Fibroblast of skin of left biceps (primary cell): Measurements from ENCODE around the gene TMEM150B.
"Not testable (repeated sequence)": the region's sequence is repeated elsewhere in the genome, so short reads cannot be mapped to it uniquely, and the experiment has no call there.

ENCODE experiments used
- DNase-seq, 2 experiments: peaks; one replicate each; pipeline ENCODE4 v3.0.0-alpha.2; 2013; ENCODE audit warnings: low read depth in 2 of 2

TMEM150B gene

DNA sequence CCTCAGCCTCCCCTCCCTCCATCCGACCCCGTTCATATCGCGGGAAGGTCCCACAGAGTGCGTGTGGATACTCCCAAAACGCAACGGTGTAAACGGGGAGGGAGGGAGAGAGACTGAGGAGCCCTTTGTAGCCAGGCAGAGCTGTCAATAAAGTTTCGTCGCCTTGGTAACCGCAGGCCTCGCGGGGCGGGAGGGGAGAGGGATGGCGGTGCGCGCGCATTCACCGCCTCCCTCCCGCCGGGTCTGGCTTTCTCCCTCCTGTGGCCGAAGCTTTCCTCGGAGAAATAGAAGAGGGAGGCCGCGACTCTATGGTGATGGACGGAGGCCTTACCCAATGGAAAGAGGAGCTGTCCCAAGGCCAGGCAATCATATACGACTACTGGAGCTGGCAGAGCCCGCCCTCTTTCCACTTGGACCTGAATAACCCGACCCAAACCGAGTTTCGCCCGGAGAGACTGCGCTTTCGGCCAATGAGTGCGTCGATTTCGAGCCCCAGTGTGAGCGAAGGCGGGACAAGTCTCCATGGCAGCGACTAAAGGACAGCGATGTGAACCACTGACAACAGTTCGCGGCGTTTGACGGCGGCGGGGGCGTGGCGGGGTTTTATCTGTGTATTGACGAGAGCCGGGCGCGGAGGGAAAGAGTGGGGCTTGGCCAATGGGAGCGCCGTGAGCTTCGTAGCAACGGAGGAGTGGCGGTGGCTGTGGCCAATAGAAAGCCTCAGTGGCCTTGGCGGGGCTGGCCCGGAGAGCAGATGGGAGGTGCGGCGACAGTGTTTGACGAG is 14.2 kb upstream of the TMEM150B start, which contains the start of gene KMT5C:
KMT5C (plus strand) TSS at position 772 of the 784 bp plus-strand sequence. CDS start 2,061 bp downstream, outside the sequence.
- peak; percentile 100 for DNase-seq

DNA sequence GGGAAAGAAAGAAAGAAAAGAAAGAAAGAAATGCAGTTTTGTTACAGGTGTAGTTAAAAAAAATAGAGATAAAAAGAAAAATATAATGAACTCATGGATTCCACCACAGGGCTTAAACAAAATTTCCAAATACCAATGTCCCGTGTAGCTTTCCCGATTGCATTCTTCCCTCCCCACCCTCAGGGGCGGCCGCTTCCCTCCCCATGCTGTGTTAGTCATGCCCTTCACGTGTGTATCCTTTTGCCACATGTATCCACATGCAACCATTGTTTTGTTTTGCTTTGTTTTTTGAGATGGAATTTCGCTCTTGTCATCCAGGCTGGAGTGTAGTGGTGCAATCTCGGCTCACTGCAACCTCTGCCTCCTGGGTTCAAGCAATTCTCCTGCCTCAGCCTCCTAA is 11.0 kb upstream of the TMEM150B start:
- no peak for DNase-seq

DNA sequence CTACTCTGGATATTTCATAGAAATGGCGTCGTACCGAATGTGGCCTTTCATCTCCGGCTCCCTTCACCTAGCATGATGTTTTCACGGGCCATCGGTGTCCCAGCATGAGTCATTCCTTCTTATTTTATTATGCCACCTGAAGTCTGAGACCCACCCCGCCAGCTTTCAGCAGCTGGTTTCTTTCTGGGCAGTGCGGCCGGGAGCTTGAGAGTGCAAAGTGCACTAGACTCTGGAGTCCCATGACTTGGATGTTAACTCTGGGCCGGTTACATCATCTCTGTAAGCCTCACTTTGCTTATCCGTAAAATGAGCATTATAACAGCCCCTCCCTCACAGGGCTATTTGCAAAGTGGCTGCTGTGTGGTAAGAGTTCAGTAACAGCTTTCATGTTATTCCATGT is 8.7 kb upstream of the TMEM150B start:
- DNase-seq = no peak

DNA sequence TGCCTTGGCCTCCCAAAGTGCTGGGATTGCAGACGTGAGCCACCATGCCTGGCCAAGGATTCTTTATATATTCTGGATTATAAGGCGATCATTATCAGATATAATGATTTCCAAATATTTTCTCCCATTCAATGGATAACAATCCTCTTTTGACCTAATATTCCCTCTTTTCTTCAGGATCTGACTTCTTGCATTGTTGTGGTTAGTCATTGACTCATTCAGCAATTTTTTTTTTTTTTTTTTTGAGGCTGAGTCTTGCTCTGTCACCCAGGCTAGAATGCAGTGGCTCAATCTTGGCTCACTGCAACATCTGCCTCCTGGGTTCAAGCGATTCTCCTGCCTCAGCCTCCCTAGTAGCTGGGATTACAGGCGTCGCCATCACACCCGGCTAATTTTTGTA is 4.7 kb upstream of the TMEM150B start:
- not testable (repeated sequence) for DNase-seq

DNA sequence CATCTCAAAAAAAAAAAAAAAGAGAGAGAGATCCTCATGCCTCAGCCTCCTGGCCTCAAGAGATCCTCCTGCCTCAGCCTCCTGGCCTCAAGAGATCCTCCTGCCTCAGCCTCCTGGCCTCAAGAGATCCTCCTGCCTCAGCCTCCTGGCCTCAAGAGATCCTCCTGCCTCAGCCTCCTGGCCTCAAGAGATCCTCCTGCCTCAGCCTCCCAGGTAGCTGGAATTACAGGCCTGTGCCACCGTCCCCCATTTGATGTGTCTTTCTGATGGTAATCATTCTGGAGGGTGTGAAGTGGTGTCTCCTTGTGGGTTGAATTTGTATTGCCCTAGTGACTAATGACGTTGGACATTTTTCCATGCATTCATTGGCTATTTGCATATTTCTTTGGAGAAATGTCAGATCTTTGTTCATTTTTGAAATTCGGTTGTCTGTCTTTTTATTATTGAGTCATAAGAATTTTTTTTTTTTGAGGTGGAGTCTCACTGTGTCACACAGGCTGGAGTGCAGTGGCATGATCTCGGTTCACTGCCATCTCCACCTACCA is 3.7 kb upstream of the TMEM150B start:
- not testable (repeated sequence) for DNase-seq

DNA sequence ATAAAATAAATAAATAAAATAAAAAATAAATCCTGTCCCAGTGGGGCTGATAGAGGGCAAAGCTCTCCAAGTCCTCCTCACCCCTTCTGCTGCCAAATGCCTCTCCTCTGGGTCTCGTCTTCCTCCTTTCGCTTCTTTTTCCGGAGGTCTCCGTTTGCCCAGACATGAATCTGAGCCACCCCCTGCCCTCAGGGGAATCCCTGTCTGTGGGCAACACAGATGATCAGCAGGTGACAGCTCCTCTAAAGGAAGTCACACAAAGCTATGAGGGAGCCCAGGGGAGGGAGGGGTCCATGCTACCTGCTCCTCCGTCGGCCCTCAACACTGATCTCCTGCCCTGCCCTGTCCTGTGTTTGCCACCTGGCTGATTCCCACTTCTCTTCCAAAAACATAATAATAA is 479 bp downstream of the TMEM150B start:
- no peak for DNase-seq

DNA sequence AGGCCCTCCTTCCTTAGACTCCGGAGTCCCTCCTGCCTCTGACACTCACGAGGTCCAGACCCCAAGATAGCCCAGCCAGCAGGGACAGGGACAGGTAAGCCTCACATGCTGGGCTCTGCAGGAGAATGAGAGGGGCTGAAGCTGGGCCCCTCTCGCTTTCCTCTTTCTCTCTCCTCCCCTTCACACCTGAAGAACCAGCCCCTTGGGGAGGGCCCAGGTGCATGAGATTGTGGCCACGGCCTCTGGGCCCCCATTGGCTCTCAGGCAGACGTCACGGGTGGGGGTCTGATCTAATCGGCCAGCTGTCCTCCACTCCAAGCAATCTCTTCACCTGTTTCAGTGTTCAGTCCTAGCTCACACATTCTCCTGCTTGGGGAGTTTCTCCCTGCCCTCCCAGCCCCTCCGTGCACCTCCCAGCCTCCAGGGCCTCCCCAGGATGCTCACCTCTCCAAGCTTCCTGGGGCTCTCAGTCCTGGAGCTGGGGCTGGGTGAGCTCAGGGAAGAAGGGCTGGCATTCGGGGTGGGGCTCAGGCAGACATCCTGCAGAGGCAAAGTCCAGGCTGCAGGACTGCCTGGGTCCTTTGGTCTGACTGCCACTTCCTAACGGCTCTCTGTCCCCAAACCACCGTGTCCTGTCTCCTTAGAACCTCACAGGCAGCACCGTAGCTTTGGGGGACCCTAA is 2.8 kb downstream of the TMEM150B start:
- DNase-seq = no peak

DNA sequence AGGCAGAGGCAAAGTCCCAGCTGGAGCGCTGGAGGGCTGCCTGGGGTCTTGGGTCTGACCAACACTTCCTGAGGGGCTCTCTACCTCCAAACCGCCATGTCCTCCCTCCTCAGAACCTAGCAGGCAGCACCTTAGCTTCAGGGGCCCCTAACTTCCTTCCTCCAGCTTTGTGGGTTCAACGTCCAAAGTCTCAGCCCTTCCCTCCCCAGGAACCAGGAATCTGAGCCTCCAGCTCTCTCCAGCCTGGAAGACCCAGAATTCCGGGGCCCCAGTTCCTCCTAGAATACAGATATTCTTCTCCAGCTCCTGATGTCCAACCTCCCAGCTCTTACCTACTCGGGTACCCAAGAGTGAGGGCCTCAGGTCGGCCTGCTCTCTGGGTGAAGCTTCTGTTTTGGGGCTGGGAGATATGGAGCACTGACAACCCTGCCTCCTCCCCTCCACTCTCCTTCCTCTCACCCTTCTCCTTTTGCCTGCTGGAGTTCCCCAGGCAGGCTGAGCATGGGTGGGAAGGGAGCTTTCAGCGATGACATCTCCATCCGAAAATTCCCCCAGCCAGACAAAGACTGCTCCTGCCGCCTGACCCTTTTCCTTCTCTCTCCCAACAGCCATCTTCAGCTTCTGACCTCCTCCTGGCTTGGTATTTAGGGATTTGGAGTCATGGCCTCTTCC is 3.5 kb downstream of the TMEM150B start:
- DNase-seq = no peak

DNA sequence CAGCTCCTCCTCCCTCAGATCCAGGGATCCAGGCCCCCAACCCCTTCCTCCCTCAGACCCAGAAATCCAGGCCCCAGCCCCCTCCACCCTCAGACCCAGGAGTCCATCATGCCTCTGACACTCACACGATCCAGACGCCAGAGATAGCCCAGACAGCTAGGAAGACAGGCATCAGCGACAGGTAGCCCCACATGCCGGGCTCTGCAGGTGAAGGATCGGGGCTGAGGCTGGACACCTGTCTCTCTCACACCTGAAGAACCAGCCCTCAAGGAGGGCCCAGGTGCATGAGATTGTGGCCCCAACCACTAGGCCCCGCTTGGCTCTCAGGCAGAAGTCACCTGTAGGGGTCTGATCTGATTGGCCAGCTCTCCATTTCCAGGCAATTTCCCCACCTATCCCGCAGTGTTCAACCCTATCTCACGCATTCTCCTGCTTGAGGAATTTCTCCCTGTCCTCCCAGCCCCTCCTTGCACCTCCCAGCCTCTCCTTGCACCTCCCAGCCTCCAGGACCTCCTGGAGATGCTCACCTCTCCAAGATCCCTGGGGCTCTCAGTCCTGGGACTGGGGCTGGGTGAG is 4.2 kb downstream of the TMEM150B start:
- DNase-seq = no peak

DNA sequence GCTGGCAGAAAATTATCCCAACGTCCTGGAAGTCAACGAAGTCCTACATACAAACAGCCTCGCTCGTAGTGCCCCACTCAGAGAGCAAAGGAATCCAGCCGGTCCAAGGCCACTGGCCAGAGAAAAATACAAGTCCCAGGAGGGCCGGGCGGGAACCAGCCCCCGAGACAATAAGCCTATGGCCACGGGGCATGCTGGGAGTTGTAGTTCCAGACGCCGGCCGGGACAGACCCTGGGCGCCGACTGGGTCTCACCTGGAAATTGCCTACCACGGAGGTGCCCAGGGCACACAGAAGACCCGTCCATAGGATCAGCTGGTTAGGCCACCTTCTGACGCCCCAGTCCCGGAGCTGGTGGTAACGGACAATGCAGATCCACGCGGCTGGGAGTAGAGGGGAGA is 5.4 kb downstream of the TMEM150B start:
- no peak for DNase-seq

DNA sequence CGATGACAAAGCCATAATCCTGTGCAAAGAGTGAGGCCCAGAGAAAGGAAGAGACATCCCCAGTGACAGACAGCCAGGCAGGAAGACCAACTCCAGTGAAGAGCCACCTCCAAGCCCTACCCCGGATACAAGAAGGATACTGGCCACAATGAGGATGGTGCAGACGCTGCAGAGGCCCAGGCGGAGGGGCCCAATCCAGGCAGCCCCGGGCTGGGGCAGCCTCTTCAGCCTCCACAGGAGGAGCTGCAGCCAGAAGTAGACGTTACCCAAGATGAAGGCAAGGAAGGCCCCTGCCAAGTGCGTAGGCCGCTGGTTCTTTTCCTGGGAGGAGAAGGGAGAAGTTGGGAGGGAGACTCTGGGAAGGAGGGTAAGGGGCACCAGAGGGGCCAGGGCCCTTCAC is 8.5 kb downstream of the TMEM150B start:
- no peak for DNase-seq

DNA sequence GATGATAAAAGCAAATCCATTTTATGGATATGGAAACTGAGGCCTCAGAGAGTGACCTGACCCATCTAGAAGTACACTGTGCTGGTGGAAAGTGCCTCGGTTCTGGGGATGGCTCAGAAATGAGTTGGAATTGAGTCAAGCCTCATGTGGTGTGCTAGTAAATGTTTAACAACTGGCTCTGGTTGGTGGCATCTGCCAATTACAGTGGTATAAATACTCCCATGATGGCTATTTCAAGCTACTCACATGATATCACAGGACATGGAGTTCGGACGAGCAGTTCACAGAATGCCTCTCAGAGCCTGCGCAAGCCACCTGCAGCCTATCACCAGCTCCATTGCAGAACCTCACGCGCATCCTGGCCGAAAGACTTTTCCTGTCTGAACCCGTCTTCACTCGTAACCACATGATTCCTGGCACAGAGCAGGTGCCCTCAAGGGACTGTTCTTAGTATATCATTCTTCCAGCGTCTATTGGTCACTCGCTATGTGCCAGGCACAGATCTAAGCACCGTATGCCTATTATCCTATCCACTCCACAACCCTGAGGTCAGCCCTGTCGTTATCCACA is 9.1 kb downstream of the TMEM150B start:
- DNase-seq = no peak

DNA sequence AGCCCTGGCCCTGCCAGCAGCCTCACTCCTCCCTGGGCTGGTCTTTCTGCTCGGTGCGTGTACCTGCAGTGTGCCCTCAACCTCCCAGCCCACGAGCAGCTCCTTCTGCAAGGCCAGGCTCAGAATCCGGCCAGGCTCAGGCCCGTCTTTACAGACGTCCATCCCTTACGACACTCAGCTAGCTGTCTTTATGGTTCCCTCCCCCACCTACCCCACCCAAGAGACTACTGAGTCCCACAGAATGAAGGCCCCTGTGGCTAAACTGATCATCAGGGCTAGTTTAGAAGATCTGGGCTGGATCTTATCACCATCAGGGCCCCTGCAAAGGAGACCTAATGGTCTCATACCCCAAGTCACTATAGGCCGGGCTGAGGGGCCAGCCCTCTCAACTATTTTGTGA is 10.7 kb downstream of the TMEM150B start:
- DNase-seq = no peak

DNA sequence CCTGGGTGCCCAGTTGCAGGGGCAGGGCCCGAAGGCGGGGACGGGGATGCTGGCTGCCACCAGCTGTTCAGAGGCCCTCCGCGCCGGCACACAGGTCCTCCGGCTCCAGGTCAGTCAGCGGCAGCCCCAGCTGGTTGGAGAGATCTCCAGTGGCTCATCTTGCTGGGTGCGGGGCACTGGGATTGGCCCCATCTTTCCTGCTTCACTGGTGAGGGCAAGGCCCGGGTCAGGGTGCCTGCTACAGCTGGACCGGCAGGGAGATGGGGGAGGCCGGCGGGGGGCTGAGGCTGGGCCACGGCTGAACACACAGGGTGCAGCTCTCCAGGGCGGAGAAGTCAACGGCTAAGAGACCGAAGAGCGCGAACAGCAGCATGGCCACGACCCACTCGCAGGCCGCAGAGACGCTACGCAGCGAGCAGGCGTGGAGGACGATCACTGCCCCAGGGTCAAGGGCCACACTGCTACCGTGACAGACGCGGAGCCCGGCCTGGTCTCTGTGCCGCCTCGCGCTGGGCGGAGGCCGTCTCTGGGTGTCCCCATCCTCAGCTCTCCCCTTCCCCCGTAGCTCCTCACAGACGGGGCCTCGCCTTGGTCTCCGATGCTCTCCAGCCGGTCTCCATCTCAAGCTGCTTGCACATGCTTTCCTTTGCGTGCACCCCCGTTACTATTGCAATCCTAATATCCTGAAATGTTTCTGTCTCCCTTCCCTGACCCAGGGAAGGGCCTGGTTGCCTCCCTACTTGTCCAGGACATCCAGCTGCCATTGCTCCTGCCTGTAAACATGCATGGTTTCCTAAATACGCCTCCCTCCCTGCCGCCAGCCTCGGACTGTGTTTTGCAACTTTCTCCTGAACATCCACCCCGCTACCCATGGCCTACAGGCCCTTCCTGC is 12.3 kb downstream of the TMEM150B start:
- no peak for DNase-seq

DNA sequence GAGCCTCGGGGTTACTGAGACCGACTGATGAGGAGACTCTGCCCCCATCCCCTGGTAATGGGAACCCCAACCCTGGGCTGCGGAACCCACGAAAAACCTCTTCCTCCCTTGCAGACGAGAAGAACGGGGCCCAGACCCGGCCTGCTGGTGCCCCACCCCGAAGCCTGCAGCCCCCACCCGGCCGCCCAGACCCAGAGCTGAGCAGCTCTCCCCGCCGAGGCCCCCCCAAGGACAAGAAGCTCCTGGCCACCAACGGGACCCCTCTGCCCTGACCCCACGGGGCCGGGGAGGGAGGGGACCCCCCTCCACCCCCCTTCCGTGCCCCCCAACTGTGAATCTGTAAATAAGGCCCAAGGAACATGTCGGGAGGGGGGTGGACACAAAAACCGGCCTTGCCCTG is 13.3 kb downstream of the TMEM150B start:
- DNase-seq = no peak

DNA sequence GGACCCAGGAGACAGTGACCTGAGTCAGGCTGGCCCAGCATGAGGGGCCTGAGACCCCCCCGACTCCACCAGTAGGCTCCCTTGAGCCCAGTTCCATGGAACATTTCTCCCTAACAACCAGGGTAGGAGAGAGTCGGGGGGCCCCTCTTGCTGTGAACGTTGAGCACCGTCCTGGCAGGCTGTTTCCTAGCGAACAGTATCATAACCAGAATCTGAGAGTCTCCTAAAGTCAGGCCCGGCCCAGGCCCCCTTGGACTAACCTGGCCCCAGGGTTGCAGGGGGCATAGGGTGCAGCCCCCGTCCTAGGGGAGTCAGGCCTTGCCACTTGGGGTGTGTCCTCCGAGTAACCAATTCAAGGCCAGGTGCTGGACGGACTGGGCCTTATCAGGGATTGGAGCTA is 13.7 kb downstream of the TMEM150B start:
- no peak for DNase-seq

DNA sequence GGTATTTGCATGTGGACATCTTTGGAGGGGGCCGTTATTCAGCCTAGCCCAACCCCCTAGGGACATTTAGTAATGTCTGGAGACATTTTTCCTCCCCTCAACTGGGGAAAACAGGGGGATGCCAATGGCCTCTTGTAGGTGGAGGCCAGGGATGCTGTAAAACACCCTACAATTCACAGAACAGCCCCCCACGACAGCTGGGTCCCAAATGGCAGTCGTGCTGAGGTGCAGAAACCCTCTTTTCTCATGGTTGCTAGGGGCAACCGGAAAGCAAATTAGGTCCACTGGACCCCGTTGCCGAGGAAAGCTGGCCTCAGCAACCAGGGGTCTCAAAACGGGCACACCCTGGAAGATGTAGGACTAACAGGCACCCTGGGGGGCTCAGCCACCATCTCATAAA is 14.6 kb downstream of the TMEM150B start:
- no peak for DNase-seq

DNA sequence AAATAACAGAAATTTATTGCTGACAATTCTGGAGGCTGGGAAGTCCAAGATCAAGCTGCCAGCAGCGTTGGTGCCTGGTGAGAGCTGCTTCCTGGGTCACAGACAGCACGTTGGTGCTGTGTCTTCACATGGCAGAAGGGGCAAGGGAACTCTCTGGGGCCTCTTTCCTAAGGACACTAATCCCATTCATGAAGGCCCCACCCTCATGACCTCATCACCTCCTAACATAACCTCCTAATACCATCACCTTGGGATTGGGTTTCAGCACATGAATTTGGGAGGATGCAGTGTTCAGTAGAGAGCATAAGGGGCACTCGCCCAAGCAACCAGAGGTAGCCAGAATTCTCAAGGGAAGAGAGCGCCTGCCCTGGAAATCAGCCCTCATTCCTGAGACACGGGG is 15.7 kb downstream of the TMEM150B start:
- no peak for DNase-seq

DNA sequence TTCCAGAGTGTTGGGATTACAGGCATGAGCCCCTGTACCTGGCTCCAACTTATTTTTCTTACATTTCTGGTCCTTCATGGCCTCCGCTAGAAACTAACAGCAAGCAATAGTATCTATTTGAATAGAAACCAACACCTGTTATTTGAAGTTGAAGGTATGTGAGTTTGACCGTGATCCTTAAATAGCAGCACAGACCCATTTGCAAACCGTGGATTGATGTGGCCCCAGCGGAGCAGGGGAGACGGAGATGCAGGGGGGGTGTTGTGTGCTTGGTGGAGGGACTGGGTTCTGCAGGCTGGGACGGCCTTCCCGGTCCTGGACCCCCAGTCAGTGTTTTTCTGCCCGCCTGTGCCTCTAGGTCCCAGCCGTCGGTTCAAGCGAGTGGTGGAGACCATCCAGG is 16.9 kb downstream of the TMEM150B start:
- no peak for DNase-seq

DNA sequence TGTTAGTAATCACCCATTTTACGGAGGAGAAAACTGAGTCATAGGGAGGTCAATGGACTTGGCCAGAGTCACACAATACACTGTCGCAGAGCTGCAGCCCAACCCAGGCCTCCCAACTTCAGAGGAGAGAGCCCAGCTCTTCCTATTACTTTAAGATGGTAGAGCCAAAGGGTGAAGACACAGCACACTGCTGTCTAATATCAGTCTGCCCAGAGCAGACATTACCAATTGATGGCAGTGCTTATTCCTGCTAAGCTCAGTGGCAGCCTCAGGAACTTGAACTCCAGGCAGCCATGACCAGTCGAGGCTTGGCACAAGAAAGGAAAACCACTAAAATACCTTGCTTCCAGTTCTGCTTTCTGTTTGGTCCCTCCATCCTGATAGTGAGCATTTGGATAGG is 18.4 kb downstream of the TMEM150B start:
- no peak for DNase-seq
